ENCODE measurements around the gene TMEM232. TPM values are rescaled to one million over a fixed set of nuclear protein-coding genes. Genes with fewer than 3 reads are reported as not detected.
"Not testable (repeated sequence)": the region's sequence is repeated elsewhere in the genome, so short reads cannot be mapped to it uniquely, and the experiment has no call there.

TMEM232 gene
- total RNA-seq, 4 donors from 2014 or later: 1.9 to 3.6 (median 2.5) TPM

DNA sequence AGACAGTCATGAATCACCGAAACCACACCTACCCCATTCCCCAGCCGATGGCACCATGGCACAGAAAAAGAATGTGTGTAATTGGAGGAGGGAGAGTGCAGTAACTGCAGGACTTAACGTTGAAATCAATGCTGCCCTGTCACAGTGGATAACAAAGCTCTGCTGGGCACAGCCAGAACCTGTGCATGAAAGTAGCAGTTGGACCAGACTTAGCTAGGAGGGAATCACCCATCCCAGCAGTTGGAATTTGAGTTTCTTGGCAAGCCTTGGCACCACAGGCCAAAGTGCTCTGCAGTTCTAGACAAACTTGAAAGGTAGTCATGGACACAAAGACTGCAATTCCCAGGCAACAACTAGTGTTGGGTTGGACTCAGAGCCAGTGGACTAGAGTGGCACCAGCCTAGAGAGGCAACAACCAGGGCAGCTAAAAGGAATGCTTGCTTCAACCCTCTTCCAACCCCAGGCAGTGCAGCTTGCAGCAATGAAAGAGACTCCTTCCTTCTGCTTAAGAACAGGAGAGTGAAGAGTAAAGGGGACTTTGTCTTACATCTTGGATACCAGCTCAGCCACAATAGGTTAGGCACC is 19.1 kb downstream of the TMEM232 start:
- TF ChIP-seq, protein P1, sequence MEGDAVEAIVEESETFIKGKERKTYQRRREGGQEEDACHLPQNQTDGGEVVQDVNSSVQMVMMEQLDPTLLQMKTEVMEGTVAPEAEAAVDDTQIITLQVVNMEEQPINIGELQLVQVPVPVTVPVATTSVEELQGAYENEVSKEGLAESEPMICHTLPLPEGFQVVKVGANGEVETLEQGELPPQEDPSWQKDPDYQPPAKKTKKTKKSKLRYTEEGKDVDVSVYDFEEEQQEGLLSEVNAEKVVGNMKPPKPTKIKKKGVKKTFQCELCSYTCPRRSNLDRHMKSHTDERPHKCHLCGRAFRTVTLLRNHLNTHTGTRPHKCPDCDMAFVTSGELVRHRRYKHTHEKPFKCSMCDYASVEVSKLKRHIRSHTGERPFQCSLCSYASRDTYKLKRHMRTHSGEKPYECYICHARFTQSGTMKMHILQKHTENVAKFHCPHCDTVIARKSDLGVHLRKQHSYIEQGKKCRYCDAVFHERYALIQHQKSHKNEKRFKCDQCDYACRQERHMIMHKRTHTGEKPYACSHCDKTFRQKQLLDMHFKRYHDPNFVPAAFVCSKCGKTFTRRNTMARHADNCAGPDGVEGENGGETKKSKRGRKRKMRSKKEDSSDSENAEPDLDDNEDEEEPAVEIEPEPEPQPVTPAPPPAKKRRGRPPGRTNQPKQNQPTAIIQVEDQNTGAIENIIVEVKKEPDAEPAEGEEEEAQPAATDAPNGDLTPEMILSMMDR (IDR thresholded peaks at IDR 0.05): no peak
- DNase-seq (ENCODE audit: low spot score): no peak
- ATAC-seq (ENCODE audit: low FRiP score): no peak

DNA sequence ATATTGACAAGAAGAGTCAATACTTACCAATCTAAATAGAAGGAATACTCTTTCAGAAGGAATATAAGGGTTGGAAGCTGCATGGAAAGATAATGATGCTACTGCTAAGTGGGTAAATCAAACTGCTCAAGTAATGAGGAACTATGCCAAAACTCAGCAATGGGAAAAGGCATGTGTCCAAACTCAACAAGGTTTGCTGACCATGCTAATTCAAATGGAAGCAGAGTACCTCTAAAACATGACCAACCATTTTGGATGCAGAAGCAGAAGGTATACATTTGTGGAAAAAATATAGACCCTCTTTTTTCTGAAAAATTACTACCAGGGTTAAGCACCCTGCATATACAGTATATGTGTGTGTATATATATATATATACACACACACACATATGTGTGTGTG is 21.1 kb downstream of the TMEM232 start:
- TF ChIP-seq, protein P1 (IDR thresholded peaks at IDR 0.05): no peak
- DNase-seq (ENCODE audit: low spot score) (no peak), ATAC-seq (ENCODE audit: low FRiP score) (no peak)

DNA sequence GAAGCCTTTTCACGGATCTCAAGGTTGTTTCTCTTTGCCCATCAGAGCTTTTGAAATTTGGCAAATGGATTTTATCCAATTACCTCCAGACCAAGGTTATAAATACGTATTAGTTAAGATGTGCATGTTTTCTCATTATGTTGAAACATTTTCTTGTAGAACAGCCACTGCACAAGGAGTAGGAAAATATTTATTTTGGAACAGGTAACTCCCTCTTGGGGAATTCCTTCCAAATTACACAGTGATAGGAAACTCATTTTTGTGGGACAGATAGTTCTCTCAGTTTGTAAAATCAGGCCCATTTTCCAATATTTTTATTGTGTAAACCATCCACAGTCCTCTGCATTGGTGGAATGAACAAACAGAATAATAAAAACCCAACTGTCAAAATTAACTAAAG is 23.0 kb downstream of the TMEM232 start:
- TF ChIP-seq, protein P1 (IDR thresholded peaks at IDR 0.05): no peak
- ATAC-seq (ENCODE audit: low FRiP score): no peak
- no peak for DNase-seq (ENCODE audit: low spot score)

DNA sequence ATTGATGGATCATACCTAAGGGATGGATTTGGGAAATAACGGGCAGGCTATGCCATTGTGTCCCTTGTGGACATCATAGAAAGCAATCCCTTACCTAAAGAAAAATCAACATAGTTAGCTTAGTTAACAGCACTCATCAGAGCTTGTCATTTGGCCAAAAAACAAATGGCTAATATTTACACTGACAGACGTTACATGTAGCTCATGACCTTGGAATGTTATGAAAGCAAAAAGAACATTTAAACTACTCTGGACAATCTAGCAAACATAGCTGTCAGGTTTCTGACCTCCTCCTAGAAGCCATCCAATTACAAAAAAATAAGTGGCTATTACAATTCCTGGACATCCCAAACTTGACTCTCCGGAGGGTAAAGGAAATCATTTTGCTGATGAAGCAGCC is 23.8 kb downstream of the TMEM232 start:
- TF ChIP-seq, protein P1 (IDR thresholded peaks at IDR 0.05): no peak
- ATAC-seq (ENCODE audit: low FRiP score) (no peak), DNase-seq (ENCODE audit: low spot score) (no peak)

DNA sequence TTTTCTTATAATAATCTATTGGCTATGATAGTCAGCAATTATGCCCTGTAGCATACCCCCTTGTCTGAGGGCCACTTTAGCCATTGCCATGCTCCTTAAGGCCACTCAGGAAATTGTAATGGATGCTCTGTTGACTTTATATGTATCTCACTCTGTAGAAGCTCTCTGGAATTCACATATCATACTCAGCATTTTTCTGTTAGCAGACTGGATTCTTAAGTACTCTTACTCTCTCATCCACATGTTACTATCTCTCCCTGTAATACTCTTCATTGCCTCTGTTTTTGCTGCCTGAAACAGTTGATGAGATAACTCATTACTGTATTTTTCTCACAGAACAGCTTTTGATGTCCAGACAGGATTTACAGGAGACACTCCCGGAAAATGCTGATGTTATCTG is 24.2 kb downstream of the TMEM232 start:
- TF ChIP-seq, protein P1 (IDR thresholded peaks at IDR 0.05): no peak
- no peak for DNase-seq (ENCODE audit: low spot score)
- no peak for ATAC-seq (ENCODE audit: low FRiP score)

DNA sequence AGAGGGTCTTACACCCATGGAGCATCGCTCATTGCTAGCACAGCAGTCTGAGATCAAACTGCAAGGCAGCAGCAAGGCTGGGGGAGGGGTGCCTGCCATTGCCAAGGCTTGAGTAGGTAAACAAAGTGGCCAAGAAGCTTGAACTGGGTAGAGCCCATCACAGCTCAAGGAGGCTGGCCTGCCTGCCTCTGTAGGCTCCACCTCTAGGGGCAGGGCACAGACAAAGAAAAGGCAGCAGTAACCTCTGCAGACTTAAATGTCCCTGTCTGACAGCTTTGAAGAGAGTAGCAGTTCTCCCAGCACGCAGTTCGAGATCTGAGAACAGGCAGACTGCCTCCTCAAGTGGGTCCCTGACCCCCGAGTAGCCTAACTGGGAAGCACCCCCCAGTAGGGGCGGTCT is 33.8 kb downstream of the TMEM232 start:
- not testable (repeated sequence) for ATAC-seq (ENCODE audit: low FRiP score); DNase-seq (ENCODE audit: low spot score)

DNA sequence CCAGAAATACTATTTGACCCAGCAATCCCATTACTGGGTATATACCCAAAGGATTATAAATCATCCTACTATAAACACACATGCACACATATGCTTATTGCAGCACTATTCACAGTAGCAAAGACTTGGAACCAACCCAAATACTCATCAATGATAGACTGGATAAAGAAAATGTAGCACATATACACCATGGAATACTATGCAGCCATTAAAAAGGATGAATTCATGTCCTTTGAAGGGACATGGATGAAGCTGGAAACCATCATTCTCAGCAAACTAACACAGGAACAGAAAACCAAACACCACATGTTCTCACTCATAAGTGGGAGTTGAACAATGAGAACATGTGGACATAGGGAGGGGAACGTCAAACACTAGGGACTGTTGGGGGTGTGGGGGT is 35.9 kb downstream of the TMEM232 start:
- not testable (repeated sequence) for ATAC-seq (ENCODE audit: low FRiP score); DNase-seq (ENCODE audit: low spot score)

DNA sequence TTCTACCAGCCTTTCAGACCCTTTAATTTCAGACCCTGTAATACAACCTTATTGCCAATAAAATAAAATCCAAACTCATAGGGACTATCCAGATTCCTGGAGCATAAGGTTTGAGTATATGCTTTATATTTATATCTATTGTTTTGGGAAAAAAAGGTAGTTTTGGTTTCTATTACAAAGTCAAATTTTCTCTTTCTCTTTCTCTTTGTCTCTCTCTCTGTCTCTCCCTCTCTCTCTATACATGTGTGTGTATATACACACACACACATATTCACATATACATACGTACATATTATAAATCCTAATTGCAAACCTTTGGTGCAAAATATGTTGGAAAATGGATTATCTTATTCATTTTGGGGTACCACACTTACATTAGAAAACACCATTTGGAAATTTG is 39.0 kb downstream of the TMEM232 start:
- ATAC-seq (ENCODE audit: low FRiP score) (no peak), DNase-seq (ENCODE audit: low spot score) (no peak)
- TF ChIP-seq, protein P1 (IDR thresholded peaks at IDR 0.05): no peak
